Measurements from ENCODE around the gene ZNF547.

GRCh38 chr19:57321116-57321515, 42.2 kb upstream of the ZNF547 start:
- TF ChIP-seq CTCF (IDR thresholded peaks at IDR 0.05) (no peak), POLR2A (IDR thresholded peaks at IDR 0.05) (no peak)

Measured in body of pancreas (tissue), 4 donors.